ENCODE data around the gene ANO1.

GRCh38 chr11:70078095-70078780 lies at the start of gene ANO1:
- peak in 1 of 3 experiments; percentile 57 for TF ChIP-seq CTCF (optimal IDR thresholded peaks at IDR 0.05 in 1 of 3, IDR thresholded peaks at IDR 0.05 in 1 of 3, conservative IDR thresholded peaks at IDR 0.05 in 1 of 3; ENCODE audit: extremely low read depth in 1 of 3, insufficient read depth in 2 of 3, low read length in 3 of 3)
- no peak for TF ChIP-seq EZH2 (IDR thresholded peaks at IDR 0.05; ENCODE audit: low read length)

Measured in keratinocyte (primary cell).